Activated CD8-positive, alpha-beta memory T cell treated with anti-CD3 and anti-CD28 coated beads, Interleukin-2, amount 50 U/mL, for 24 hours (primary cell): ENCODE data around the gene SRGAP2C.
"Not testable (repeated sequence)": the region's sequence is repeated elsewhere in the genome, so short reads cannot be mapped to it uniquely, and the experiment has no call there.

Experiments used
- DNase-seq: peaks from one replicate; pipeline ENCODE4 v3.0.0-alpha.2; 2020; ENCODE audit errors: extremely low read depth

Gene SRGAP2C

DNA sequence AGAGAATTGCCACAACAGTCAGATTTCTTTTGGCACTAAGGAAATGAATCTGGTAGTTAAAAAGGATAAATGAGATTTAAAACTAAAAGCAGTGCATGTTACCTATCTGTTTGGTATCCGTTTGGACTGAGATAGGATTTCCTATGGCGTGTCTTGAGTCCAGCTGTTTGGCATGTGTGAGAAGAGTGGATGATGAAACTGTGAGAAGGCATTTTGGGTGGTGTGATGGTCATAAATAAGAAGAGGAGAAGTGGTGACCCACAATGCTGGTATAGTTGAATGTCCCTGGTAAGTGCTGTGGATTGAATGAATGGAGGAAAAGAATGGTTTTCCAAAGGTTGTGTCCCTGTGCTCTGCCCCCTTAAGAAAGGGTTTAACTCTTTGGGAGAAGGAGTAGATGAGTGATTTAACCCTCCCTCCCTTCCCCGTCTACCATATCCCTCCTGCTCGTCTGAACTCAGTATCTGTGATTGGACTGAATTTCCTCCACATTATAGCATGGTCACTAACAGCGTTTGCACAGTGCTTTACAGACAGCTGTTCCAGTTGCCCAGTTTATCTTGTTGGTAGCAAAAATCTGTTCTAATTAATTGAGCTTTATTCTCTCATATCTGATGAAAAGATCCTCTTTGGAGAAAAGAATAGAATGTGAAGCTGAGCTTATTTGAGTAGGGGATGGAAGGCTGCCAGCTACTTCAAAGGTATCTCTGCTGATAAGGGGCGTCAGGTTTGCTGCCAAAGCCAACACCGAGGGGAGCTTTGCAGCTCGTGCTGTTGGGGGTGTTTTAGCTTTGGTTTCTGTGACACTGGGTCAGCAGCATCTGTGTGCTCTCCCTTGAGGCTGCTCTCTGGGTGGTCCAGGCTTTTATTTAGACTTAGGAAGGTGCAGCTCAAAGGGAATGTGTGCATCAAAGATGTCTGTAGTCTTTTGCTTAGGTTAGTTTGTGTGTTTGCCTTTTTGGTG lies 148.1 kb downstream of the SRGAP2C start:
- not testable (repeated sequence) for DNase-seq

DNA sequence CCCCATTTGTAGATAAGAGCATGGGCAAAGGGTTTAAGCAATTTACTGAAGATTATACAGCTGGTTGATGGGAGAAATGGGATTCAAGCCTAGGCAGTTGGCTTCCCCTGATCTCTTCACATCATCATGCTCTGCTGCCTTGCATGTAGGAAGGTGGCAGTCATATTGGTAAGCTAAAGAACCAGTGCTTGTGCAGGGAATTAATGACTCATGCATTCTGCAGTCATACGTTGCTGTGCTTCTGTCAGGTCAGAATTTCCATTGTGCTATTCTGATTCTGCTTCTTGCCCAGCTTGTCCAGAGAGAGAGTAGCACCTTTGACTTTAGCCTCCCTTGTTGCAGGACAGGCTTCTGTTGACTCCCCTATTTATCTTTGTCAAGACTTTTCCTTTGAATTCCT lies 153.2 kb downstream of the SRGAP2C start:
- DNase-seq = not testable (repeated sequence)

DNA sequence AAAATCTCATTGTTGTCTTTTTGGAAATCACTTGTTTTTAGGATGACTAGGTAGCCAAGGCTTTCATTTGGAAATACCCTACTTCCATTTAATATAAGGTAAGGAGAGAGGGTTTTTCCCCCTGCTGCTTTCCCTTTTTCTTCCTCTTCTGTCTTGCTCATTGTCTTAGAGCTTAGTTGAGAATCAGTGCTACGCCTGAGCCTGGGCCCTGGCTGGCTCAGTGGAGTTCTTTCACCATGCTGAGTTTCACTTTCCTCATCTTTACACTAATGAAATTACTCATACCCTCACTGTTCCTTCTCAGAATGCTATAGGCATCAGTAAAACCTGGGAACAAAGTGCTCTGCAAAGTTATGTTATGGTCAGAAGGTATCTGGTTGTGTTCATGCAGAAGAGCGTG lies 154.8 kb downstream of the SRGAP2C start:
- not testable (repeated sequence) for DNase-seq

DNA sequence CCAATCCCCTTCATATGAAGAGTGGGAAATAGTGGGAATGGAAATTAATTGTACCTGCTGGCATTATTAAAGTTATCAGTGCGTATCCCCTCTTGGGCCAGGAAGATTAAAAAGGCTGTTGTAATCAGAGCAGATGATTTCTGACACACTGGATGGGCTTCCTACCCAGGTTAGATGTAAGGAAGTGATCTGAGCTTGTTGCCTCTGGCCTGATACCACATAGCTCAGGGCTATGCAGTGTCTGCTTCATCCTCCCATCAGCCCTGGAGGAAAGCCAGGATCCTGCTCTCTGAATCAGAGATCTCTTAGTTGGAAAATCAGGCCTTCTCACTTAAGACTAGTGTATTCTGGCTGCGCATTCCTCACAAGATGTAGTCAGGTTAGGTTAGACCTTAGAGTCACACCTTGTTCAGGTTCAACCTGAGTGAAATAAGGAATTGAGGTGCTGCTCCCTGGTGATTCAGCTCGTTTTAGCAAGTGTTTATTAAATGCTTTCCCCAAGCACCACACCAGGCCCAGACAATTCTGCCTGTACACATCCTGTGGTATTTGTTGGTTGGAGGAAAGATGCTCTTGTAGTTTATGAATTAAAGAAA lies 158.6 kb downstream of the SRGAP2C start:
- DNase-seq = not testable (repeated sequence)

DNA sequence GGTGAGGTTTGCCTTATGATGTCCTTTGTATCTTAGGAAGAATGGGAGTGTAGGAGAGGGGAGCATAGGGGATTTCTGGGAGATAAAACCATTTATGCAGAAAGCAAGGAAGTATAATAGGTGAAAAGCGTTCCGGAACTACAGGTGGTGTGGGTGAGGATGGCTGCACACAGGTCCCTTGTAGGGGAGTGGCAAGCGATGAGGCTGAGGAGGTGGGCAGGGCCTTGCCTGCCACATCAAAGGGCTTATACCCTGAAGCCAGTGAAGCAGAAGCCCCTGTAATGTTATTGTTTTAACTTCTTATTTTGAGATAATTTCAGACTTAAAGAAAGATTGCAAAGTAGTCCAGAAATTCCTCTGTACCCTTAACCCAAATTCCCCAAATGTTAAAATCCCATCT lies 159.6 kb downstream of the SRGAP2C start:
- DNase-seq = not testable (repeated sequence)

DNA sequence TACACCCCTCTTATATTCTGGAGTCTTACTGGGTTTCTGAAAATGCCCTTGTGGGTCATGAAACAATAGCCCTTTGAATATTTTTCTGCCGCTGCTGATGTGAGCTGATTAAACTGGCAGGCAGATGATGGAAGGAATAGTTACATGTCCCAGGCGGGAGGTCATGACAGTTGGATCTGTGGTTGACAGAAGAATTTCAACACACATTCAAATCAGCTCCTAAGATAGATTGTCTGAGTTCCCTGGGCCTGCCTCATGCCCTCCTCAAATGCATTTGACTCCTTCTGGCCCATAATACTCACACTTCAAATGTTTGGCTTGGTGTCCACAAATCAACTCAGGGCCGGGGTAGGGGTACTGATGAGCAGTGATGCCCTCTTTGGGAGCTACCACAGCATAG lies 161.9 kb downstream of the SRGAP2C start:
- DNase-seq = not testable (repeated sequence)

DNA sequence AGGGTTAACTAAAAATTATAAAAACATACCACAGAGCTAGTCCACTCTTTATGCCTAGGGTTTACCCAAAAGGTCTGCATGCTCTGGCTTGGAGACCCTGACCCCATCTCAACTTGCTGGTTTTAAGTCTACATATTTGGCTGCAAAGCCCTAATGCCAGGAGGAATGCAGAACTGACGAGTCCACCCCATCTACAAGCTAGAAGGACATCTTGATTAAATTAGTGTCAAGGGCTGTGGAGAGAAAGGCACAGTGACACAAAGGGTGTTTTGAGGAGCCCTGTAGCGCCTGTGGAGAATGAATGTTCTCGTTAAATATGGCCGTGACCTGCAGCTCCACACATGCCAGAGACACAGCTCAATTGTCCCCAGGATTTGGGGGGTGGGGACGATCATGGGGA lies 162.7 kb downstream of the SRGAP2C start:
- not testable (repeated sequence) for DNase-seq

DNA sequence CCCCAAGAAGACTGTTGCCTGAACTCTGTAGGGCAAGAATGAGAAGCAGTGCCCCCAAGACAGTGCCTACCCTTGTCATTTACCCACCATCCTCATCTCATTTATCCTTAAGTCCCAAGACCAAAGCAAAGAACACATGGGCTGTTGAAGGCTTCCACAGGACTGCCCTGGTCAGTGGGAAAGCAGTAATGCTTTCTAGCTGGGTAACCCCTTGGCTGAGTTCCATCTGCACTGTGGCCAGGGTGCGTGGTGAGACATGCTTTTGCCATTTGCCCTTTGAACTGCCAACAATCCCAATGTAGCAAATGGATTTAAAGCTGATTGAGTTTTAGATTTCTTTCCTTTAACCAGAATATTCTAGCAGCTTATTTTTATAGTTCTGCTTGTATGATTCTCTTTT lies 163.3 kb downstream of the SRGAP2C start:
- DNase-seq = not testable (repeated sequence)

DNA sequence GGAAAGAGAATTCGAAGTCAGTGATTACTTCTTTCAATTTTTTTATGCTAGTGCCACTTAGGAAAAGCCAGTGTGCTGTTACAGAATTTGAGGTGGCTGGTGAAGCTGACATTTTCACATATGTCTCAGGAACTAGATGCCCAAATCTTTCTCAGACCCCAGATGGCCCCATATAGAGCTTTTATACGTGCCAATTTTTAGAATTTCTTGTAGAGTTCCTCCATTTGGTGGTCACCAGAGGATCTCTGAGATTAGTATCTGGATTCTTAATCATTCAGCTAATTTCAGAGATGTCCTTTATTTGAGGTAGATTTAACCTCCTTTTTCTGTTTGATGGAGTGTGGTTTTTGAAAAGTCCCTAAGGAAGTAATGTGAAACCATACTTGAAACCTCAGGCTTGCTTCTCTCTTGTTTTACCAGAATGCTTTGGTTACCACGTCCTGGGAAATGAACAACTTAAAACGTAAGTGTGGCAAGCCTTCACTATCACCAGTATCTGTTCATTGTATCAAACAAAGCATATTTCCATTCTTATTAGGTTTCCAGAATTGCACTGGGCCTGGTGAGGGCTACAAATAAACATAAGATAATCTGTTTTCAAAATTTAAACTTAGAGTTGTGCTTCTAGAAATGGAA lies 164.7 kb downstream of the SRGAP2C start:
- DNase-seq = not testable (repeated sequence)

DNA sequence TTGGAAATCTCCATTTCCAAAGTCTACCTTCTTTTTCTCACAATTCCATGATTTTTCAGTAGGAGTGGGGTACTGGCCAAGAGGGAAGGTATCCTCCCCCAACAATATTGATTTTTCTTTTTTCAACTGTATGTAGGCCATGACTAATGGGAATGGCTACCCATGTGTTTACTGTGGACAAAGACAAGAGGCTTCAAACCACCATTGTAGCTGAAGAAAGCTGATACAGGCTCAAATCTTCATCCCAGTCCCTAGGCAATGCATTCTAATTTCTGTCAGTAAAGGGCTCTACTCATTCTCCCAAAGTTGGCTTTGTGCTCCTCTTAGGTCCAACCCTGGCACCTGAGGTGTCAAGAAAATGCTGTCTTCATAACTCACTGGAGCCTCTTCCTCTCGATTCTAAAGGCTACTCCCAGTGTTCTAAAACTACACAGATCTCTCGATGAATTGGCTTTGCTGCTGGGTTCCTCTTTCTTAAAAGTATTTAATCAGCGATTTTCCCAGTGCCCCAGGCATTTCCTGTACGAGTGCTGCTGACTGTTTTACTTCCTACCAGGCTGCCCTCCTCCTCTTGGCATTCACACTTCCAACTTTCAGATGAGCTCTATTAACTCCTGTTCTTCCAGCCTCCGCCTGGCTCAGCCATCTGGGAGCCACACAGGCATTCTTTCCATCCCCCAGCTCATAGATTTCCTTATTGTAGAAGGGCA lies 171.1 kb downstream of the SRGAP2C start:
- not testable (repeated sequence) for DNase-seq

DNA sequence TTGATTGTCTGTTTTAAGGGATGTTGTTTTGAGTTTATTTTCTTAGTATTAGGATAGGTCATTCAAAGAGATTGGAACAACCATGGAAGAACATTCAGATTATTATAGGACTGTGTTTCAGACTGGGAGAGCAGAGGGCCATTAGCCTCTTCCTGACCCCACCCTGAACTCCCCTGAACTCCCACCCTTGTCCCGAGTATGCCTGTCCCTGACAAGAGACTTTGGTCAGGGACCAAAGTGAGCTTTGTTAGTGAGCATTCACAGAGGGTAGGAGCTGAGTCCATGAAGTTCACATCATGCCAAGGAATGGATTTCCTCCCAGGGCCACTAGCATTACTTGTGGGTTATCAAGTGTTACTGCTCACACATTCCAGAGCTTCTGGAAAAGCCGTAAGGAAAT lies 172.0 kb downstream of the SRGAP2C start:
- not testable (repeated sequence) for DNase-seq

DNA sequence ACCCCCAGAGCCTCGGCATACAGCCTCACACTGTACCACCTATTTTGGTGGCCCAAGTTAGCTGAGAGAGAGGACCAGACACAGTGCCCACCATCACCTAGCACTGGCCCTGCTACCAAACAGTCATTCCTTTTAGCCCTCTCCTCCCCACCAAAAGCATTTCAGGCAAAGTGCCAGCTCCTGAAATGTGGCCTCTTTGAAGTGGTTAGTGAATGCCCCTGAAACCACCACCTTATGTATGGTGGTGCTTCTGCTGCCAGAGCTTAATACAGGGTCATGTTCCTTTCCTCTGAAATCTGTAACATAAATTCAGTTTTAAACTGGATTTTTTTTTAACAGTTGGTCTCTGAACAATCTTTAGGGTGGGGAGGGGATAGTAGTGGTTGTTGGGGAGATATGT lies 175.8 kb downstream of the SRGAP2C start:
- not testable (repeated sequence) for DNase-seq

DNA sequence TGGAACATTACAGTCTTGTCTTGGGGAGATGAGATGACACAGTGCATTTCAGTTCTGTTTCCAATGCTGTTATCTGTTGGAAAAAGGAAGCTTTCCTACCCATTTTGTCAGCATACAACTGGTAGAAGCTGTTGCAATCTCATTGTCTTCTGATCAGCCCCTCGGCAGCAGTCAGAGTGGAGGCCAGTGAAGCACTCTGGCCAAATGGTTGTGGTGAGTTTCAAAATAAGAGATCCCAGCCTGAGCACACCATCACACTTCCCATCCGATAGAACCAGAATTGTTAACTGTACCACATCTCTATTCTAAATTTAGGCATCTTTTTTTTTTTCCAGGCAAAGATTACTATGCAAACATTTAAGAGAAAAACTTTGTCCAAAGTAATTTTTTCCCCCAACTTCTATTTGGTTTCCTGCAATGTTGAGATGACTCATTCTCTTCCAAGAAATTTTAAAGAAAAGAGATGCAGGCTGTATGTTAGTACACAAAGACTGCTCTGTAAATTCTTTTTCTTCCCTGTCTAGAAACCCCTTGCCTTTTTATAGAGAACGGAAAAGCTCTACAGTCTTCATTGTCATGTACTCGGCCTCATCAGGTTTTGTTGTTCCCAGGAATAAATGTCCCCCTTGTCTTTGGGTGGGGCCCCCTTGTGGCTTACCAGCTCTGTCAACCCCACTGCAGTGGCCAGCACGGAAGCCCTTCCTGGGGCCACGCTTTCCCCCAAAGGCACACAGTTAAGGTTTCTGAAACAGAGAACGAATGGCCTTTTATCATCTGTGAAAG lies 176.9 kb downstream of the SRGAP2C start:
- DNase-seq = not testable (repeated sequence)

DNA sequence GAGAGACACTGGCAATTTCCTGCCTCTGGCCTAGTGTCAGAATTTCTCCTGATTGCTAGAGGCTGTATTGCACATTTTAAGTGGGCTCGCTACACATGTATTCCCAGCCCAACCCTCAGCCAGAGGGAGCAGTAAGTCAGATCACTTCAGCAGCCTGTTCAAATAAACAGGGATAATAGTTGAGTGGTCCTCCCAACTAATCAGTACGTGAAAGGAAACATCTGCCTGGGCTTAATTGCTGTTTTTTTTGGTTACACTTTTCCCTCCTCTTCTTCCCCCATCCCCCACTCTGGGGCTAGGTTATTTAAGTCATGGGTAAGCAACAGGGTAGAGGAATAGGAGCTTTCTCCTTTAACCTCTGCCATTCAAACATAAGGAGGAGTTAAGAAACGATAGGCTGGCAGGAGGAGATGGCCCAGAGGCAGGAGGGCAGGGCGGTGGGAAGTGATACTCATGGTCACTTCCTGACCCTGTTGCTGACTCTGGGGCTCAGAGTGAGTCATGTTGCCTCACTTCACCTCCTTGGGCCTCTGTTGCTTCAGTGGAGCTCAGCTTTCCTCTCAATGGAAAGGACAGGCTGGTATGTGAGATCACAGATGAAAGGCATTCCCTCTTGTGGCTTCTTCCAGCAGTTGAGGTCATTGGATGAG lies 177.6 kb downstream of the SRGAP2C start:
- DNase-seq = not testable (repeated sequence)

DNA sequence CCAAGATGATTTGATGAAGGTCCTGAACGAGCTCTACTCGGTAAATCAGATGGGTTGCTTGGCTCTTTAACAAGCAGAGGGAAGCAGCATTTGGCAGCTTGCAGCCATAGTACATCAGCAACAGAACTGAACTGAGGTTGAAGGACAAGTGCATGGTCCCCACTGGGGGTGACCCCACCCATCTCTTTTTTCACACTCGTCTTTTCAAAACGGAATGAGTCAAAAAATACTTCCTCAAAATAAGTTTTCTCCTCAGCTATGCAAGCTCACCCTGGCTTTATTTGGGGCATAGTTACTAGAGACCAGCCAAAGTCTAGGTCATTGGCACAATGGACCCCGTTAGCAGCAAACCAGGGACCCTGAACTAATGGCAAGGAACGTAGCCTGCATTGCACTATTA lies 180.5 kb downstream of the SRGAP2C start:
- not testable (repeated sequence) for DNase-seq

DNA sequence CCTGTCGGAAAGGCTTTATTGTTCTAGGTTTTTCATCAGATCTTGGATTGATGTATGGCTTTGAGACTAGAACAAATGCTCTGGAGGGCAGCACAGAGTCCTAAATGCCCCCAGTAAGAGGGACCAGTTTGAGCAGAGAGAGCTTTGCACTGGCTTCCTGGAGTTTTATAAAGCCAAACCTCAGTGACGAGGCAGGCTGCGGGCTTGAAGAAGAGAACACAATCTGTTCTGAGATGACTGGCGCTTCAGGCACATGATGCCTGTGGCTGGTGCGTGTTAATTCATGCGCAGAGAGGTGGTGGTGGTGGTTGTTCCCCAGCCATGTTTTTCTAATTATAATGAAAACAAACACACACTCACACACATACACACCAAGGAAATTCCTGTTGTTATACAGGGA lies 180.9 kb downstream of the SRGAP2C start:
- not testable (repeated sequence) for DNase-seq

DNA sequence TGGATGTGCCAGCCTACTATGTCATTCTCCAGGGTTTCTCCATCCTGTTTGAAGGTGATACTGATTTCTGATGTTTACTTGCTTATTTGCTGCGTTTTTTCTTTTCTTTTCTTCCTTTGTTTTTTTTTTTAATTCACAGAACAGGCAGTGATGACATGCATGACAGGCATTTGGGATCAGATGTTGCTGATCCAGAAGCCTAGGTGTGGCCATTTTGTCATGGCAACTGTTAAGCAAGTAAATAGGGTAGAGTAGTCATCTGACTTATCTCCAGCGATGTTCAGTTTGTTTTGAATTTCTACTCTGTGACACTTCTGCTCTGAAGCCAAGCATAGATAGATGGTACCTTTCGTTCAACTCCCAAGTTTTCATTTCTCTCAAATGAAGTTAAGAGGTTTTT lies 181.4 kb downstream of the SRGAP2C start:
- DNase-seq = not testable (repeated sequence)

DNA sequence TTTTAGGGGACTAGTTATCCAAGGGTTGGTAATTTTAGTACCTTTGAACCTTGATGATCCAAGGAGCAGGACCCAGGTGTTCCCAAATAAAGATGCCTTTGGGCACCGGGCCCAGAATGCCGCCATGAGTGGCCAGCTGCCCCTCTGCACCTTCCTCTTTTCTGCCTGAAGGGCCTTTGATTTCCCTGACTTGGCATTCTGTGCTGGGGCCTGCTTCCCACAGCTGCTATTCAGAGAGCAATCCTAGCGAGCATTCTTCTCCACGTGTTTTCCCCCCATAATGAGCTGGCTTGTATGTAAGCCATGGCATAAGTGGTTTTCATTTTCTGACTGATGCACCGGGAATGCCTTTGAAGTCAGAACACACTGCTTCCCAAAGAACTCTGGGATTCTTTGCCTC lies 184.1 kb downstream of the SRGAP2C start:
- DNase-seq = not testable (repeated sequence)

DNA sequence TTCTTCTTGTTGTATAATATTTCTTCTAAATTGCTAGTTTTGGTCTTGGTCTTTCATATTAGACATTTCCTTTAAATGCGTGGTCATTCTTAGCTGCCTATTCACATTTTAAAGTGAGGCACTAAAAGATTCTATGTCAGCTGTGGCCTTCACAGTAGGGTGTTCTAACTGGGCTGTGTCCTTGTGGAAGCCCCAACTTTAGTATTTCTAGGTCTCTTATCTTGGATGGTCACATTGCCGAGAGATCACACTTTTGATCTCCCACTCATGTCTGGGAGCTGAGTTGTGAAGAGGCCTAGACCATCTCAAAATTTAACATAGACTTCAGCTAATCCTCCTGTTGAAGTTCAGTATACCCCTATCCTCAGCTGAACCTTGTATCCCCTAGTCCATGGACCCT lies 185.2 kb downstream of the SRGAP2C start:
- not testable (repeated sequence) for DNase-seq

DNA sequence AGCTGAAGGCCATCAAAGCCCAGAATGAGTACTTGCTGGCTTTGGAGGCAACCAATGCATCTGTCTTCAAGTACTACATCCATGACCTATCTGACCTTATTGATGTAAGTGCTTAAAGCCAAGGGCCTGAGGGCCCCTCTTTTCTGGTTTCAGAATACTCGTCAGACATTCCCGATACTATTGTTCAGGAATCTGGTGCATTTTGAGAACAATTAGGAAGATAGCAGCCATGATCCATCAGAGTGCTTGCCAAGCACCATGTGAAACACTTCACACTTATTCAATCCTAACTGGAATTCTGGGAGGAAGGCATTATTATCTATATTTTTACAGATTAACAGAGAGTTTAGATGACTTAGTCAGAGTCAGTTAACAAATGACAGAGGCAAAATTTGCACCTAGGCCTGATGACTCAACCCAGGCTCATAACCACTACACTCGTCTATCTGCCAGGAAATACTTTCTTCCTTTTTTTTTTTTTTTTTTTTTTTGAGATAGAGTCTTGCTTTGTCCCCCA lies 190.1 kb downstream of the SRGAP2C start:
- not testable (repeated sequence) for DNase-seq
